ENCODE measurements around the gene MATN1.

DNA sequence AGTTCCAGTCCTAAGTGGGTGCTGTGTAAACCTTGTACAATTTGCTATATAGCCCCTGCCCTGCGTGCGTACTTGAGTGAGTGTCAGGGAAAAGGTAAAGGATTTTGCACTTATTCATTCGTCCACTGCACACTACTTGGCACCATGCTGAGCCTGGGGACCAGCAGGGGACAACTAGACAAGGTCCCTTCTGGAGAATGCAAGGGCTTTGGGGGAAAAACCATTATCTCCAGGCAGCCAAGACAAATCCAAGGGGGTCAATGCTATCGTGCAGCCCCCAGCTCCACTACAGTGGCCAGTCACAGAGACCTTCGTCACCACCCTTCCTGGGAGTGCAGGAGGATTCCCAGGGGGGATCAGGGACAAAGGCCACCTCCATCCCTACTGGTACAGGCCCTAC, 39.7 kb downstream of the MATN1 start:
- TF ChIP-seq, protein P1, sequence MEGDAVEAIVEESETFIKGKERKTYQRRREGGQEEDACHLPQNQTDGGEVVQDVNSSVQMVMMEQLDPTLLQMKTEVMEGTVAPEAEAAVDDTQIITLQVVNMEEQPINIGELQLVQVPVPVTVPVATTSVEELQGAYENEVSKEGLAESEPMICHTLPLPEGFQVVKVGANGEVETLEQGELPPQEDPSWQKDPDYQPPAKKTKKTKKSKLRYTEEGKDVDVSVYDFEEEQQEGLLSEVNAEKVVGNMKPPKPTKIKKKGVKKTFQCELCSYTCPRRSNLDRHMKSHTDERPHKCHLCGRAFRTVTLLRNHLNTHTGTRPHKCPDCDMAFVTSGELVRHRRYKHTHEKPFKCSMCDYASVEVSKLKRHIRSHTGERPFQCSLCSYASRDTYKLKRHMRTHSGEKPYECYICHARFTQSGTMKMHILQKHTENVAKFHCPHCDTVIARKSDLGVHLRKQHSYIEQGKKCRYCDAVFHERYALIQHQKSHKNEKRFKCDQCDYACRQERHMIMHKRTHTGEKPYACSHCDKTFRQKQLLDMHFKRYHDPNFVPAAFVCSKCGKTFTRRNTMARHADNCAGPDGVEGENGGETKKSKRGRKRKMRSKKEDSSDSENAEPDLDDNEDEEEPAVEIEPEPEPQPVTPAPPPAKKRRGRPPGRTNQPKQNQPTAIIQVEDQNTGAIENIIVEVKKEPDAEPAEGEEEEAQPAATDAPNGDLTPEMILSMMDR (IDR thresholded peaks at IDR 0.05), result no peak
- TF ChIP-seq POLR2A (IDR thresholded peaks at IDR 0.05) (no peak), POLR2AphosphoS5 (IDR thresholded peaks at IDR 0.05) (no peak)

Data from suprapubic skin (tissue), 4 donors.